GM19023 (cell line): ENCODE measurements around the gene OR14A16.

ENCODE experiments used
- ATAC-seq: cut with Tn5 transposase; IDR thresholded peaks from one replicate; pipeline ENCODE4 v1.9.1; 2021; ENCODE audit warnings: mild to moderate bottlenecking, moderate library complexity; ENCODE audit not compliant: unreplicated experiment

The OR14A16 gene

DNA sequence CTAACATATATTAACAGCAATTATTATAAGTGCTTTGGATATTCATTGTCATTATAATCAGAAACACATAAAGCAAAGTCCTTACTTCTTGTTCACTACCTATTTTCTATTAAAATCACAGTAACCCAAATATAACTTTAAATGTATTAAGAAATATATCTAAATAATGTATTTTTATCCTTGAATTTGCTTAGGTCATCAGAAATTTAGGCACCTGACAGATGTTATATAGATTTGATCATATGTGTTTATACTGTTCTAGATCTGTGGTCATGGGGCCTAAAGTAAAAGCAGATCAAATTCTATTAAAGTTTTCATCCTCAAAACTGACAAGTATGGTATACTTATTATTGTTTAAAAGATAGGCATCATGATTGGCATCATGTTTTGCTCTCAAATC, 54.3 kb downstream of the OR14A16 start:
- ATAC-seq, result no peak
